MCF 10A (cell line): Measurements from ENCODE around the gene ASB6. TPM values are rescaled to one million over a fixed set of nuclear protein-coding genes. Genes with fewer than 3 reads are reported as not detected.

Experiments used
- BruUV-seq: library from RNA; stranded (reverse); fragments of 400-500 nt; replicated peaks from 2 replicates; lab custom pipeline; 2021; lab: Mats Ljungman, UMichigan
- CTCF ChIA-PET: fragments of 300-600 bp; sonication (Branson Sonifier 250); formaldehyde crosslinking; extraction: SDS; loops from one replicate; lab custom pipeline; 2021; ENCODE audit warnings: antibody characterized with exemption, inconsistent platforms; lab: Yijun Ruan, JAX
- POLR2A ChIA-PET: fragments of 300-600, 350-650 bp; sonication (Branson Sonifier 250); formaldehyde crosslinking; extraction: SDS; loops from one replicate; lab custom pipeline; 2020; ENCODE audit warnings: antibody characterized with exemption, inconsistent platforms; lab: Yijun Ruan, JAX
- DNase-seq: peaks from one replicate; pipeline ENCODE4 v3.0.0-alpha.2; 2018; ENCODE audit not compliant: unreplicated experiment
- H3K27ac Mint-ChIP-seq: one replicate; pipeline ENCODE4 v1.8.0; 2022; ENCODE audit warnings: mild to moderate bottlenecking, low read depth, mixed read lengths; ENCODE audit not compliant: unreplicated experiment
- H3K27me3 Mint-ChIP-seq: one replicate; pipeline ENCODE4 v1.8.0; 2022; ENCODE audit warnings: mixed read lengths; ENCODE audit not compliant: insufficient read depth, unreplicated experiment
- H3K36me3 Mint-ChIP-seq: one replicate; pipeline ENCODE4 v1.8.0; 2022; ENCODE audit warnings: mild to moderate bottlenecking, moderate library complexity, mixed read lengths; ENCODE audit not compliant: insufficient read depth, unreplicated experiment
- H3K4me1 Mint-ChIP-seq: one replicate; pipeline ENCODE4 v1.8.0; 2022; ENCODE audit warnings: mixed read lengths; ENCODE audit not compliant: insufficient read depth, unreplicated experiment
- H3K4me3 Mint-ChIP-seq: one replicate; pipeline ENCODE4 v1.8.0; 2022; ENCODE audit warnings: mild to moderate bottlenecking, moderate library complexity, mixed read lengths; ENCODE audit not compliant: unreplicated experiment
- H3K9me3 Mint-ChIP-seq: one replicate; pipeline ENCODE4 v1.8.0; 2022; ENCODE audit warnings: mixed read lengths; ENCODE audit not compliant: unreplicated experiment
- CTCF ChIP-seq: fragments of 200-600 bp; IDR thresholded peaks from one replicate; pipeline ENCODE4 v1.8.0; 2022; ENCODE audit warnings: antibody characterized with exemption, mild to moderate bottlenecking; ENCODE audit not compliant: unreplicated experiment
- intact Hi-C: fragments of 100-400 bp; cut with micrococcal nuclease; formaldehyde crosslinking; loops from 2 replicates; pipeline ENCODE4 v1.14.1; 2022
- total RNA-seq: library from RNA; stranded (reverse); gene quantifications from 2 replicates; pipeline ENCODE4 v1.2.3, GENCODE V29; 2022

The ASB6 gene
- total RNA-seq, 1 experiment from 2014 or later = 14.4 TPM

GRCh38 chr9:129646654-129647053 lies 4.7 kb upstream of the ASB6 start:
- no peak for TF ChIP-seq CTCF
- ChIA-PET CTCF (interaction anchor here (0.5 to 1.8 kb wide), 5 partner anchors 91 to 144 kb away, joined by 3 to 6 read pairs (median 4); no protein-coding TSS in a partner anchor), POLR2A (interaction anchor here (1.2 kb wide), 1 partner anchor 104 kb away, joined by 3 read pairs; no protein-coding TSS in a partner anchor)
- Mint-ChIP-seq H3K27me3 (no peaks in the 10 kb centered on the region), H3K9me3 (peaks cover 10% of the 10 kb centered on the region), H3K27ac (no peak overlapping the region), H3K4me3 (no peak overlapping the region), H3K36me3 (no peaks in the 10 kb centered on the region), H3K4me1 (peaks cover 13% of the 10 kb centered on the region)
- no TSS peak for BruUV-seq
- DNase-seq = no peak
- intact Hi-C loops = no loop called here

DNA sequence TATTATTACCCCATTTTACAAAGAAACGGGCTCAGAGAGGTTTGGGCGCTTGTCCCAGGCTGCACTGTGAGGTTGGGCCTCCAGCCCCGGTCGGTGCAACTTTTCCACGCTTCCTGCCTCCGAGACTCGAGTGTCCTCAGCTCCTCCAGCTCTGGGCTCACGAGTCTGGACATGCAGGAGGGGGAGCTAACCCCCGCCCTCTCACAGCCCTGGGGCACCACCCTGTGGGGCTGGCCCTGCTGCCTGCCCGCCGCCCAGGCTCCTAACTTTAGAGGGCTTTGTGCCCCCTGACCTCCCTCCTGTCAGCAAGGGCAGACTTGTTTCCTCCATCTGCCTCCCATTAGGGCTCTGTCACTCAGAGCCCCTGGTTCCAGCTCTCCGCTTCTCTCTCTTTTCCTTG lies 4.3 kb upstream of the ASB6 start:
- BruUV-seq = no TSS peak
- Mint-ChIP-seq H3K27me3 (no peaks in the 10 kb centered on the region), H3K27ac (no peak overlapping the region), H3K4me3 (no peak overlapping the region), H3K36me3 (no peaks in the 10 kb centered on the region), H3K9me3 (peaks cover 10% of the 10 kb centered on the region), H3K4me1 (peaks cover 15% of the 10 kb centered on the region)
- ChIA-PET POLR2A (interaction anchor here (1.2 kb wide), 2 partner anchors 104 to 156 kb away, joined by 3 read pairs; no protein-coding TSS in a partner anchor), CTCF (interaction anchor here (0.5 to 1.8 kb wide), 5 partner anchors 65 to 144 kb away, joined by 3 to 6 read pairs (median 4); no protein-coding TSS in a partner anchor)
- no peak for TF ChIP-seq CTCF
- intact Hi-C loops = no loop called here
- DNase-seq = no peak

GRCh38 chr9:129644902-129645301 lies 3.0 kb upstream of the ASB6 start:
- no peak for TF ChIP-seq CTCF
- Mint-ChIP-seq H3K27me3 (no peaks in the 10 kb centered on the region), H3K4me3 (no peak overlapping the region), H3K4me1 (peaks cover 12% of the 10 kb centered on the region), H3K36me3 (no peaks in the 10 kb centered on the region), H3K27ac (no peak overlapping the region), H3K9me3 (peaks cover 10% of the 10 kb centered on the region)
- intact Hi-C loops = no loop called here
- ChIA-PET POLR2A (interaction anchor here (1.2 kb wide), 1 partner anchor 157 kb away, joined by 3 read pairs; no protein-coding TSS in a partner anchor), CTCF (interaction anchor here (0.7 to 6.0 kb wide), 5 partner anchors 43 to 1232 kb away, joined by 3 to 45 read pairs (median 6); no protein-coding TSS in a partner anchor)
- no peak for DNase-seq
- BruUV-seq = no TSS peak

DNA sequence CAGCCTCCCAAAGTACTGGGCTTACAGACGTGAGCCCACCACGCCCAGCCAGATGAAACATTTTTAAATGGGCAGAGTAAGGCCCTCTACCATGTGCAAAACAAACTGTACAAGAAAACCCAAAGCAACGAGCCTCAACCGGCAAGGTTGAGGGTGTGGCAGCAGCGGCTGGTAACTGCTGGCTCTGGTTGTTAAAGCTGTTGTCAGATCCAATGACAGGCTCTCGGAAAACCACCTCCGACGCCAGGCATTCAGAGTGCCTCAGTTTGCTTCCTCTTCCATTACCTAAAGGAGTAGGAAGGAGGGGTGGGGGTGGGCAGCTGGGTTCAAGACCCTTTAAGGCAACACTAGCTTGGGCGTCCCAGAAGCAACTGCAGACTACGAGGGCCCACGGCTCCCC lies 2.4 kb upstream of the ASB6 start:
- H3K4me3 Mint-ChIP-seq = no peak overlapping the region
- POLR2A ChIA-PET = interaction anchor here (0.8 to 2.1 kb wide), 3 partner anchors 71 to 191 kb away, joined by 3 to 5 read pairs (median 4); partner anchors contain the start of genes C9orf78 and USP20
- no peak for TF ChIP-seq CTCF

More for the DNA sequence above, 2.4 kb upstream of the ASB6 start:
- Mint-ChIP-seq H3K36me3 (no peaks in the 10 kb centered on the region), H3K27me3 (no peaks in the 10 kb centered on the region), H3K27ac (no peak overlapping the region), H3K9me3 (peaks cover 10% of the 10 kb centered on the region), H3K4me1 (peaks cover 12% of the 10 kb centered on the region)
- intact Hi-C loops = no loop called here
- CTCF ChIA-PET = interaction anchor here (0.9 to 6.0 kb wide), 7 partner anchors 20 to 146 kb away, joined by 3 to 45 read pairs (median 5); no protein-coding TSS in a partner anchor
- no peak for DNase-seq
- BruUV-seq = no TSS peak
